MM.1S (cell line): ENCODE results near the gene CACNG5.

ENCODE experiments used
- DNase-seq: peaks from one replicate; pipeline ENCODE4 v3.0.0-alpha.2; 2015
- H2AFZ ChIP-seq: fragments of 300-600 bp; sonication (generic); 2 replicates; pipeline ENCODE4 v1.6.0; 2016; ENCODE audit warnings: antibody characterized with exemption, low read length
- H3F3A ChIP-seq: fragments of 300-600 bp; sonication (generic); 2 replicates; pipeline ENCODE4 v1.6.1; 2016; ENCODE audit warnings: mild to moderate bottlenecking, antibody characterized with exemption, low read length, moderate library complexity, mixed read lengths; ENCODE audit not compliant: insufficient read depth
- H3K27ac ChIP-seq: fragments of 300-600 bp; sonication (generic); 2 replicates; pipeline ENCODE4 v1.5.1; 2016; ENCODE audit warnings: mild to moderate bottlenecking, low read length
- H3K27me3 ChIP-seq: fragments of 300-600 bp; sonication (generic); replicated peaks from 2 replicates; pipeline ENCODE4 v1.6.0; 2016; ENCODE audit warnings: low read length; ENCODE audit not compliant: insufficient read depth
- H3K36me3 ChIP-seq: fragments of 300-600 bp; sonication (generic); replicated peaks from 2 replicates; pipeline ENCODE4 v1.6.1; 2016; ENCODE audit warnings: mild to moderate bottlenecking, low read length, mixed read lengths; ENCODE audit not compliant: insufficient read depth
- H3K4me1 ChIP-seq: fragments of 300-600 bp; sonication (generic); 2 replicates; pipeline ENCODE4 v1.6.1; 2016; ENCODE audit warnings: low read length, mixed read lengths
- H3K4me2 ChIP-seq: fragments of 300-600 bp; sonication (generic); 2 replicates; pipeline ENCODE4 v1.6.0; 2016; ENCODE audit warnings: low read depth, low read length
- H3K4me3 ChIP-seq: fragments of 300-600 bp; sonication (generic); 2 replicates; pipeline ENCODE4 v1.5.1; 2016; ENCODE audit warnings: low read length, mixed read lengths
- H3K79me2 ChIP-seq: fragments of 300-600 bp; sonication (generic); 2 replicates; pipeline ENCODE4 v1.6.1; 2016; ENCODE audit warnings: mixed run types, low read length, mixed read lengths
- H3K9ac ChIP-seq: fragments of 300-600 bp; sonication (generic); 2 replicates; pipeline ENCODE4 v1.6.1; 2016; ENCODE audit warnings: low read length, mixed read lengths
- H3K9me2 ChIP-seq: fragments of 300-600 bp; sonication (generic); replicated peaks from 2 replicates; pipeline ENCODE4 v1.6.1; 2016; ENCODE audit warnings: mild to moderate bottlenecking, low read length, mixed read lengths; ENCODE audit not compliant: insufficient read depth
- H3K9me3 ChIP-seq: fragments of 300-600 bp; sonication (generic); replicated peaks from 2 replicates; pipeline ENCODE4 v1.6.1; 2016; ENCODE audit warnings: mild to moderate bottlenecking, low read length, mixed read lengths; ENCODE audit not compliant: insufficient read depth
- H4K20me1 ChIP-seq: fragments of 300-600 bp; sonication (generic); 2 replicates; pipeline ENCODE4 v1.6.1; 2016; ENCODE audit warnings: mild to moderate bottlenecking, low read length, moderate library complexity, mixed read lengths; ENCODE audit not compliant: insufficient read depth
- CTCF ChIP-seq: fragments of 300-600 bp; sonication (generic); IDR thresholded peaks from 2 replicates; pipeline ENCODE4 v1.5.1; 2016; ENCODE audit warnings: antibody characterized with exemption, low read length, mixed read lengths
- EZH2 ChIP-seq: fragments of 300-600 bp; sonication (generic); optimal IDR thresholded peaks from 2 replicates; pipeline ENCODE3; 2017; ENCODE audit warnings: low read depth, mild to moderate bottlenecking, antibody characterized with exemption, low read length, mixed read lengths
- EZH2phosphoT487 ChIP-seq: fragments of 300-600 bp; sonication (generic); IDR thresholded peaks from 2 replicates; pipeline ENCODE4 v1.6.1; 2018; ENCODE audit warnings: antibody characterized with exemption, low read length

CACNG5 gene

GRCh38 chr17:66837885-66838665 lies 3.2 kb downstream of the CACNG5 start:
- H4K20me1 ChIP-seq, result no peaks in the 10 kb centered on the region
- H3K27me3 ChIP-seq, result no peaks in the 10 kb centered on the region
- no peaks in the 10 kb centered on the region for H3F3A ChIP-seq
- H2AFZ ChIP-seq, result no peak overlapping the region
- H3K4me3 ChIP-seq, result no peak overlapping the region
- no peaks in the 10 kb centered on the region for H3K4me1 ChIP-seq
- DNase-seq, result no peak
- H3K9me2 ChIP-seq, result no peaks in the 10 kb centered on the region
- TF ChIP-seq EZH2 (no peak), CTCF (no peak), EZH2phosphoT487 (no peak)
- no peak overlapping the region for H3K27ac ChIP-seq
- H3K4me2 ChIP-seq, result no peak overlapping the region
- H3K9ac ChIP-seq, result no peak overlapping the region
- no peaks in the 10 kb centered on the region for H3K9me3 ChIP-seq
- no peaks in the 10 kb centered on the region for H3K36me3 ChIP-seq
- H3K79me2 ChIP-seq, result no peaks in the 10 kb centered on the region

- no peak for TF ChIP-seq CTCF
- no peak for TF ChIP-seq EZH2
- no peak for TF ChIP-seq EZH2phosphoT487
- no peak overlapping the region for H3K4me3 ChIP-seq
- H3F3A ChIP-seq, result no peaks in the 10 kb centered on the region
- no peak overlapping the region for H3K27ac ChIP-seq
- H3K79me2 ChIP-seq, result no peaks in the 10 kb centered on the region
- DNase-seq, result no peak
- no peak overlapping the region for H3K9ac ChIP-seq
- no peaks in the 10 kb centered on the region for H3K9me2 ChIP-seq
- no peaks in the 10 kb centered on the region for H3K4me1 ChIP-seq
- H3K36me3 ChIP-seq, result no peaks in the 10 kb centered on the region
- H3K4me2 ChIP-seq, result no peak overlapping the region
- H3K27me3 ChIP-seq, result no peaks in the 10 kb centered on the region
- H2AFZ ChIP-seq, result no peak overlapping the region
- no peaks in the 10 kb centered on the region for H3K9me3 ChIP-seq
- no peaks in the 10 kb centered on the region for H4K20me1 ChIP-seq
Observed at GRCh38 chr17:66839616-66840015, 4.7 kb downstream of the CACNG5 start.

GRCh38 chr17:66840061-66840460 lies 5.1 kb downstream of the CACNG5 start:
- DNase-seq, result no peak
- Histone ChIP-seq H3K4me2 (no peak overlapping the region), H3K4me1 (no peaks in the 10 kb centered on the region), H3K27ac (no peak overlapping the region), H2AFZ (no peak overlapping the region), H3K36me3 (no peaks in the 10 kb centered on the region), H3K79me2 (no peaks in the 10 kb centered on the region), H3K9me3 (no peaks in the 10 kb centered on the region), H3K9ac (no peak overlapping the region), H3K4me3 (no peak overlapping the region), H3F3A (no peaks in the 10 kb centered on the region), H3K9me2 (no peaks in the 10 kb centered on the region), H4K20me1 (no peaks in the 10 kb centered on the region), H3K27me3 (no peaks in the 10 kb centered on the region)
- TF ChIP-seq EZH2phosphoT487 (no peak), EZH2 (no peak), CTCF (no peak)
